ENCODE measurements around the gene OTUD7B.
"Not testable (repeated sequence)": the region's sequence is repeated elsewhere in the genome, so short reads cannot be mapped to it uniquely, and the experiment has no call there.

The OTUD7B gene

GRCh38 chr1:150010393-150011115, at the start of gene OTUD7B:
TSS of gene OTUD7B (minus strand) at chr1:150010726. CDS start at chr1:149977510, 33,216 bp downstream.
- peak; percentile 80 for DNase-seq

- no peak for DNase-seq
Measured at GRCh38 chr1:150060260-150060659, 49.7 kb upstream of the OTUD7B start.

- DNase-seq = no peak
Measured at GRCh38 chr1:150056407-150056806, 45.9 kb upstream of the OTUD7B start.

- DNase-seq = not testable (repeated sequence)
Measured at GRCh38 chr1:150055507-150055906, 45.0 kb upstream of the OTUD7B start.

- DNase-seq = no peak
Measured at GRCh38 chr1:150053926-150054325, 43.4 kb upstream of the OTUD7B start.

- not testable (repeated sequence) for DNase-seq
Measured at GRCh38 chr1:150051905-150052412, 41.4 kb upstream of the OTUD7B start.

GRCh38 chr1:150051089-150051373, 40.5 kb upstream of the OTUD7B start:
- no peak for DNase-seq

- no peak for DNase-seq
Measured at GRCh38 chr1:150049926-150050325, 39.4 kb upstream of the OTUD7B start.

GRCh38 chr1:150034336-150034735, 23.8 kb upstream of the OTUD7B start:
- DNase-seq = no peak

- DNase-seq = no peak
Measured at GRCh38 chr1:150028322-150028721, 17.8 kb upstream of the OTUD7B start.

- no peak for DNase-seq
Measured at GRCh38 chr1:150024156-150024555, 13.6 kb upstream of the OTUD7B start.

GRCh38 chr1:150022357-150022756, 11.8 kb upstream of the OTUD7B start:
- DNase-seq = no peak

GRCh38 chr1:150021191-150021694, 10.7 kb upstream of the OTUD7B start:
- peak; percentile 28 for DNase-seq

GRCh38 chr1:150020711-150021110, 10.2 kb upstream of the OTUD7B start:
- DNase-seq = no peak

- DNase-seq = no peak
Measured at GRCh38 chr1:150018165-150018564, 7.6 kb upstream of the OTUD7B start.

- no peak for DNase-seq
Measured at GRCh38 chr1:150017206-150017750, 6.8 kb upstream of the OTUD7B start.

- no peak for DNase-seq
Measured at GRCh38 chr1:150015651-150016131, 5.2 kb upstream of the OTUD7B start.

GRCh38 chr1:150012611-150013010, 2.1 kb upstream of the OTUD7B start:
- no peak for DNase-seq

GRCh38 chr1:150009604-150010392, 728 bp downstream of the OTUD7B start:
- DNase-seq = peak; percentile 70

GRCh38 chr1:150008699-150009098, 1.8 kb downstream of the OTUD7B start:
- no peak for DNase-seq

GRCh38 chr1:150006881-150007421, 3.6 kb downstream of the OTUD7B start:
- no peak for DNase-seq

GRCh38 chr1:150005606-150006005, 4.9 kb downstream of the OTUD7B start:
- DNase-seq = peak; percentile 60

- DNase-seq = no peak
Measured at GRCh38 chr1:150003801-150004200, 6.7 kb downstream of the OTUD7B start.

All from kidney glomerular epithelial cell (primary cell).